NOMO-1 treated with DMSO at 0.1 percent for 48 hours (cell line): Measurements from ENCODE around the gene CEP112.

Experiments used
- DNase-seq: peaks from one replicate; lab custom pipeline; 2025; ENCODE audit not compliant: unreplicated experiment; lab: John Stamatoyannopoulos, UW

CEP112 gene

DNA sequence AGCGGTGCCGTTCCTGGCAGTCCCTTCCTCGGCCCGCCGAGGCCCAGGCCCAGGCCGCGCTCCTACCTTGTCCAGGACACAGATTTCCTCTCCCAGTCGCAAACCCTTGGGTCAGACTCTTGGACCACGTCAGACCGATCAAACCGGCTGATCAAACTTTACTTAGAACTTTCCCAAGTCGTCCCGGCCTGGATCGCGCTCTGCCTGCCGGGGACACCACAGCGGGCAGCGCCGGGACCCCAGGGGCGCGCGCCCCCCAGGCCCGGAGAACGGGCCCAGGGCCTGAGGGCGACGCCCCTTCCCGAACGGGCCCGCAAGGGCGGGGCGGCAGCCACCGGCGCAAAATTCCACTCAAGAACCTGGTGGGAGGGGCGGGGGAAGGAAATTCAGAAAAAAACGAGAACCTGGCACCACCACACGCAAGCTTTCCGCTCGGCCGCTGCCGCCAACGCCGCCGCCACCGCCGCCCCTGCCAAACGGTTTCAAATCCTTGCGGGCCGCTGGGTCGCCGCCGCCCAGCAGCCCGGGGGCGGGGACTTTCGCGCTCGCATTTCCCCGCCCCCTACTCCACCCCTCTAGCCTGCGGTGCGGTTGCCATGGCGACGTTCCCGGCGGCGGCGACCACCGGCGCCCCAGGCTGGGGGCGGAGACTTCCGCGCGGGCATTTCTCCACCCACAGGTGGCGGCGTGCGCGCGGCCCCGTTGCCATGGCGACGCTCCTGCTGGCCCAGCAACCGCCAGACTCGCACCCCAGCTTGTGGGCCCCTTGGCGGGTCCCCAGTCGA lies at the start of gene CEP112:
Gene CEP112, minus strand, starts transcription at position 541 of the 785 bp plus-strand sequence.
- DNase-seq: peak; percentile 64

DNA sequence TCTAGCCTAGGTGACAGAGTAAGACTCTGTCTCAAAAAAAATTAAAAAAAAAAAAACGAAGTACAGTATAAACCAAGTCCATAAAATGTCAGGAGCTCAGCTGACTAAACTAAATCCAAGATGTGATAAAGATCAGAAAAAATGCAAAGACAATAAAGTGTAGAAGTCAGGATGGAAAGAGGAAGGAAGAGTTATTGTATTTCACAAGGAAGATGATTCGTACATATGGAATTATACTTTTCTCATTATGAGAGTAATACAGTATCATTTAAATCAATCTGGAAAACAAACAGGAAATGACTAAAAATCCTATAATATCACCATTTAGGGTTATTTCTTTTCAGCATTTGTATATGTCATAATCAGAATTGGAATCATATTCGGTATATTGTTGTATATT lies 48.7 kb upstream of the CEP112 start:
- DNase-seq: no peak

DNA sequence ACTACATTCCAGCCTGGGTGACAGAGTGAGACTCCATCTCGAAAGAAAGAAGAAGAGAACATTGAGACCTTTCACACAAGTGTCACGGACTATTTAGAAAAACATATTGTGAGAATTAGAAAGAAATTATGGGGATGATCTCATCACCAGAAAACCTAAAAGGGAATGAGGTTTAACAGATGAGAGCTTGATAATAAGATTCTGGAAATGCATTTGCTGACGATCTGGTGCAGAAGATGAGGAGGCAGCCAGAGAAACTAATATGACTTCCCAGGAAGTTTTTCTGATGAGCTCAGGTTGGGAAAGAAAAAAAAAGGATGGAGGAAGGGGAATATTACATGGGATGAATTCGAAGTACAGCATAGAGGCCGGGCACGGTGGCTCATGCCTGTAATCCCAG lies 48.1 kb upstream of the CEP112 start:
- DNase-seq: no peak

DNA sequence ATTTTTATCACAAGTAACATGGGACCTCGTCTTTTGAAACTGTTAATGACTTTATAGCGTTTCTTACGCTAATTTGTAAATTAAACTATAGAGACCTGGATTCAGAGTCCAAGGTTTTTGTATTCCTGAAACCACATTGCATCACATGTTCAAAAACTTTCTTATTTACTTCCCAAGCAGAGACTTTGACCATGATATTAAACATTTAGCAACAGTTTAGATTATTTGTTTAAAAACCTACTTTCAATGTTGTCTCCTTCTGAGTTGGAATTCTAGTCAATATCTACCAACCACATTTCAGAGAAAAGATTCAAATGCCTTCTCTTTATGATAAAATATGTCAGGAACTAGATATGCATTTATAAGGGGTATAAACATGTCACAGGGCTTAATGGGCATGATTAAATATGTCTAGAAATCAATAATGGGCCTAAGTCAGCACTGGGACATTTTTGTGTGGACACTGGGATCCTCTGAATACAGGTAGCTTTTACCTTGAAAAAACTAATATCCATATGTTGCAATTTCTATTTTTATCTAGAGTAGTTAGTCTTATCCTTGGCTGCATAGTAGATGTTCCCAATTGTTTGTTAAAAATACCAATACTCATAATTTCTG lies 43.6 kb upstream of the CEP112 start:
- no peak for DNase-seq

DNA sequence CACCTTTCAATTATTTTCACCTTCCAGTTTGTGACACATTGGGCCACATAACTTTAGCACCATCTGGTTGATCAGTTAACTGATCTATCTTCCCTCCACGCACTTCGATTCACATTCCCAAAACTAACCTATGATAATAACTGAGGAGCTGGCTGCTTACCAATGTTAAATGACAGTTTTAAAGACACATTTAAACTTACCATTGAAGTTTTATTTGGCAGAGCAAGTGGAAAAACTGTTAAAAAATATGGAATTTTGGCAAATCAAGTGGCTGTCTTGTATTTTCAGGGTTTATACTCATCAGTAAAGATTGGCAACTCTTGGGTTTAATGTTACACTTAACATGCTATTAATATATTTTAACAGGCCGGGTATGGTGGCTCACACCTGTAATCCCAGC lies 42.7 kb upstream of the CEP112 start:
- DNase-seq: no peak

DNA sequence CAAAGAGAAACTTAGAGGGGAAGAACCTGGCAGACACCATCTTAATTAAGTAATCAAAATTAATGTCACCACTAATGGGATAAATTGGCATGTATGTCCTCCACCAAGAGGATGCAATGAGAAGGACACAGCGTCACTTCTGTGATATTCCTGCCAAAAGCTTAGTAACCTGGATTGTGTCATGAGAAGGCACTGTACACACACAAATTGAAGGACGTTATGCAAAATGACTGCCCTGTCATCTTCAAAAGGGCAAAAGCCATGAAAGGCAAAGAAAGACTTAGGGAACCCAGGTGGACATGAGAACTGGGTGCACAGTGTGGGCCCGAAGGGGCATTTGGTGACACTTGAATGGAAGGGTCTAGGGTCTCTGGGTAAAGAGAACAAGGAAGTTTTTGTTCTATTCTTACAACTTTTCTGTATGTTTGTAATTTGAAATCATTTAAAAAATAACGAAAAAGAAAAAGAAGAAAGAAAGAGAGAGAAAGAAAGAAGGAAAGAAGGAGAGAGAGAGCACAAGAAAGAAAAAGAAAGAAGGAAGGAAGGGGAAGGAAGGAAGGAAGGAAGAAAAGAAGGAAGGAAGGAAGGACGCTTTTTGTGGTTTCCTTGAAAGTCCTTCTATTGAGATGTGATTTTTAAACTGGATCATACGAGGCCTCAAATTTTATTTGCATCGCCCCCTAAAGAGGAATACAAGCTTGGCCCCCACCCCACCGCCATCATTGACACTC lies 41.3 kb upstream of the CEP112 start:
- DNase-seq: no peak

DNA sequence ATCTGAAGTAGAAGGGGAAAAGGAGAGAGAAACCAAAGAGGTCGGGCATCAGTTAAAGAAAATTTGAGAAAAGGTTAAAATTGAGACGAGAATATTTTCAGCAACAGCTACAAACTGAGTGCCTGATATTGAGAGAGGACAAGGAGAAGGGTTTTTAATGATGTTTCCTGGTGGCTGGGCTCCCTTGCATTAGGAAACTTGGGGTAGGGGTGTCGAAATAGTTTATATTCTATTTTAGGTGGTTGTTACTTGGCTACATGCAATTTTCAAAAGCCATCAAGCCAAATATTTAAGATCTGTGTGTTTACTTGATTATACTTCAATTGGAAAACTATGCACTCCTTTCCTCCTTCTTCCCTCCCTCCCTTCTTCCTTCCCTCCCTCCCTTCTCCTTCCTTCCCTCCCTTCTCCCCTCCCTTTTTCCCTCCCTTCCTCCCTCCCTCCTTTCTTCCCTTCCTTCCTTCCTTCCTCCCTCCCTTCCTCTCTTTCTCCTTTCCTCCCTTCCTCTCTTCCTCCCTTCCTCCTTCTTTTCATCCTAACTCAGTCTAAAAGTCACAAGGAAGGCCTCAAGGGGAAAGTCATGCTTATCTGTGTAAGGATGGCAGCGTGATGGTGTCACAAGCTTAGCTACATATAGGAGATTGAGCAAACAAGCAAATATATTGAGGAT lies 39.1 kb upstream of the CEP112 start:
- peak; percentile 39 for DNase-seq

DNA sequence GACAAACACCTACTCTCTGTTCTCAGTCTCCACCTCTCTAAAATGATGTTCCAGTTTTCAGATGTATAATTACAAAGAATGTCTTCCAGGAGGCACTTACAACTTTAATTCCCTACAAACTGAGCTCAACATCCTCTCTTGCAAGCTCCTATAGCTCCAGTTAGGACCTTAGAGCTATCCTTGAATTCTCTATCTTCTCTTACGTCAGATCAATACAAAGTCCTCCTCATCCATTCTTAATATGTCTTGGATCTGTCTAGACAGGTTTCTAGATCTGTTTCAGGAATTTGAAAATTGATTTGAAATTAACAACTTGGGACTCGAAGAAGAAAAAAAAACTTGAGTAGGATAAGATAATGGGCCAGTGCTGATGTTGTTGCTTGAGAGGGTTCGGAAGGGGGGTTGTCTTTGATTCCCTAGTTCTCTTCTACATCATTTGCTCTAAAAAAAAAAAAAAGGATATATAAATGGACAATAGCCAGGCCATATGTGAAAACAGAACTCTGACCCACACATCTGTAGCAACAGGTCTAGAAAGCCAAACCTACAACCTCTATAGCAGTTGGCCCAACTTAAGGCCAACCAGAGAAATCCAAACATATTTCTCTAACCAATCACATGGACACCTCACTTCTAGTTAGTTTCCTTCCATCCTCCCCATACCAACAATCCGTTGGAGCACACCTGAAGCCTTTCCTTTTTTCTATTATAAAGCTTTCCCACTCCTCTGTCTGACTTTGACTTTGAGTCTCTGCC lies 38.0 kb upstream of the CEP112 start:
- DNase-seq: no peak

DNA sequence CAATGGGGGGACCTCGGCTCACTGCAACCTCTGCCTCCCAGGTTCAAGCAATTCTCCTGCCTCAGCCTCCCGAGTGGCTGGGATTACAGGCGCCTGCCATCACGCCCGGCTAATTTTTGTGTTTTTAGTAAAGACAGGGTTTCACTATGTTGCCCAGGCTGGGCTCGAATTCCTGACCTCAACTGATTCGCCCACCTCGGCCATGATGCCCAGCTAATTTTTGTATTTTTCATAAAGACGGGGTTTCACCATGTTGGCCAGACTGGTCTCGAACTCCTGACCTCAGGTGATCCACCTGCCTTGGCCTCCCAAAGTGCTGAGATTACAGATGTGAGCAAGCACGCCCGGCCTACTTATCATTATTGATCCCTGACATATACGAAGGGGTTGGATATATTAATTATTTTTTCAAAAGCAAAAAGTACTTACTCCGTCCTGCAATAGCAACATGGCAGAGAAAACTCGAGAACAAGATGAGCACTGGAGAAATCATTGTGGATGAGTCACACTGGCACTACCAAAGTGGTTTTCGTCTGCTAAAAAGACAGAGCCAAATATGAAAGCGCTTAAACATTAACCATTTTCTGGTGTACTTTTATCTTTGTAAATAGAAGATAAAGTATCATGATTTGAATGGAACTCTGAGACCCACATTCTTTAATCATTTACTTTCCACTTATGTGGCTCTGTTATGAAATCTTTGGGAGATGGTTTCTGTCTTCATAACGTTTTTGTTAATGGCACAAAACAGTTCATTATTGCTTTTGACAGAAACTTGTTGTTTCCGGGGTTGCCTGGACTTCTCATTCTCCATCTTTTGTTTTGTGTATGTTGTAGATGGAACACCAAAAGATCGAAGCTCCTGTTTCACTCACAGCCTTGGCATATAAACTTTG lies 37.2 kb upstream of the CEP112 start, which contains the start of gene APOH:
Gene APOH, minus strand, starts transcription at position 529 of the 896 bp plus-strand sequence. Its CDS starts 36 bp downstream, at position 493.
- DNase-seq: no peak

DNA sequence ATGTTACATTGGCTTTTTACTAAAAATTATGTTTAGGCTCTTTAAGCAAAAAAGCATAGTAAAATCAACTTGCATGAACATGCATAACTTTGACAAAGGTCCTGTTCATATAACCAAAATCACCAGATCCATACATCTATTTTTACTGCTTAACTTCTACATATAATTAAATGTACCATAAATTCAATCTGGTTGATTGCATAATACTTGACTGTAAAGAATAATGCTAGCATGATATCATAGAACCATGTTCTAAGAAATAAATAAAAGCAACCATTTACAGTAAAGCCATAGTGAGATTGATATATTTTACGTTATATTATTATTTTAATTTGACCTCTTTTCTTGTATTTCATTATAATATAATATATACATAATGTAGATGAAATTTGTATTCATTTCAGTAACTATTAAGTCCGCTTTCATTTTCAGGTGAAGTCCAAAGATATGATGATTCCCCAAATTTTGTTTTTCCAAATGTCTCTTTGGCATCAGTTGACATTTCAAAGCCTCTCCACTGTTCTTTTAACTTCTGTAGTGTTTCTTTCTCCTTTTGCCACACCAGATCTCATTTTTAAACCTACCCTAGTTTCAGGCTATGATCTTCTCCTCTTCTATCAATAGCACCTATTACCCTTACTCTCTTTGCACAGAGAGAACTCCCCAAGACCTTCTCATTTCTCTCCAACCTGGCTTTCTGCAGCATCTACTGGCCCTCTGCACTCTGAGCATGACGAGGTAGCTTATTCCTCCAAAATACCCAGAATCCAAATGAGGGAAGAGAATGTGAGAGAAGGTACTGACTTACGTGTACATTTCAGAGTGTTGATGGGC lies 35.5 kb upstream of the CEP112 start:
- DNase-seq: no peak

DNA sequence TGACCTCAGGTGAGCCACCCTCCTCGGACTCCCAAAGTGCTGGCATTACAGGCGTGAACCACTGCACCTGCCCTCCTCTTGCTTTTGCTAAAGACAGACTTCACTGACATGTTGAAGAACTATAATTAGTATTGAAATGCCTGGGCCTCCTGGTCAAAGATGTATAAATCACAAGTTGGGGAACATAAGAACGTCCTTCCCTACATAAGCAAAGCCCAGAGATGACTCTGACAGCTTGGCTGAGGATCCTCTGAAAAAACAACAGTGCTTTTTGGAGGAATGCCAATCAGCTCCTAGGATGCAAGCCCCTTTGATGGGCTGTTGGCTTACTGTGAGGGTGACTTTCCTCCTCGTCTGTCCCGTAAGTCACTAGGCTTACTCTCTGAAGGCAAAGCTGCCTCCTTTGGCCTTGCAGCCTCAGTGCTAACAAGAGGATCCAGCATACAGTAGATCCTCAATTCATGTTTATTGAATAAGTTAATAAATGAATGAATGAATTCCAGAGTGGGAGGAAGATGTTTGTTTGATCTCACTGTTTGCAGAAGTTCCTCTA lies 30.9 kb upstream of the CEP112 start:
- DNase-seq: no peak

DNA sequence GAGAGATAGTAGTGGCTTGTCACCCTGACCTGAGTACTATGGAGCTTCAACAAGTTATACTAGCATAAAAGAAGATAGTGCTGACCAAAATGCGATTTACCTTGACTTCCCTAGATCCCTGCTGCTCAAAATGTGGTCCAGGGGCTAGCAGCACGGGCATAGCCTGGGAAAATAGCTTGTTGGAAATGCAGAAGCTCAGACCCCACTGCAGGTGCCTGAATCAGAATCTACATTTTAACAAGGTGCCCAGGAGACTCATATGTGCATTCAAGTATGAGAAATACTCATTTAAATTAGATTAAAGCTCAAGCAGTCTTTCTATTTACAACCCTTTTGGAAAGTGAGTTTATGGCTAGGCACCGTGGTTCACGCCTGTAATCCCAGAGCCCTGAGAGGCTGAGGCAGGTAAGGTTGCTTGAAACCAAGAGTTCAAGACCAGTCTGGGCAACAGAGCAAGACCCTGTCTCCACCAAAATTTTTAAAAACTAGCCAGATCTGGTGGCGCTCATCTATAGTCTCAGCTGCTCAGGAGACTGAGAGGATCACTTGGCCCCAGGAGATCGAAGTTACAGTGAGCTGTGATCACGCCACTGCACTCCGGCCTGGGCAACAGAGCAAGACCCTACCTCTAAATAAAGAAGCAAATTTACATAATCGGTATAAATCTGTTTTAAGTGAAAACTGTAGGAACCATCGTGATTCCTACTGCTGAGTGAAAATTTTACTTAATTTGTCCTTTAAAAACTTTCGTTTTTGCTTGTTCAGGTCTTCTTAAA lies 30.0 kb upstream of the CEP112 start:
- no peak for DNase-seq

DNA sequence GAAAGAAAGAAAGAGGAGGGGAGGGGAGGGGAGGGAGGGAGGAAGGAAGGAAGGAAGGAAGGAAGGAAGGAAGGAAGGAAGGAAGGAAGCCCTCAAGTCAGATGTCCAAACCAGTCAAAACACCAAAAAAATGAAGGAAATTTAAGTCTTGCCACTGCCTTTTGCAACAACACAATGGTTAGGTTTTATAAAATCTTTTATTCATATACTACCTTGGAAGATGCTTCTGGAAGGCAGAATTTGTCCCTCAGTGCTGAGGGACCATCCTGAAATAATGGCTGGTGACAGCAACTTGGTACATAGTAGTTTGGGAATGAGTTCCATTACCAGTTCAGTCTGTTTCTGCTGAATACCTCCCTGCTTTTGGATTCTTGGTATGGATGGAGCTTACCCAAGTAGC lies 29.4 kb upstream of the CEP112 start:
- no peak for DNase-seq

DNA sequence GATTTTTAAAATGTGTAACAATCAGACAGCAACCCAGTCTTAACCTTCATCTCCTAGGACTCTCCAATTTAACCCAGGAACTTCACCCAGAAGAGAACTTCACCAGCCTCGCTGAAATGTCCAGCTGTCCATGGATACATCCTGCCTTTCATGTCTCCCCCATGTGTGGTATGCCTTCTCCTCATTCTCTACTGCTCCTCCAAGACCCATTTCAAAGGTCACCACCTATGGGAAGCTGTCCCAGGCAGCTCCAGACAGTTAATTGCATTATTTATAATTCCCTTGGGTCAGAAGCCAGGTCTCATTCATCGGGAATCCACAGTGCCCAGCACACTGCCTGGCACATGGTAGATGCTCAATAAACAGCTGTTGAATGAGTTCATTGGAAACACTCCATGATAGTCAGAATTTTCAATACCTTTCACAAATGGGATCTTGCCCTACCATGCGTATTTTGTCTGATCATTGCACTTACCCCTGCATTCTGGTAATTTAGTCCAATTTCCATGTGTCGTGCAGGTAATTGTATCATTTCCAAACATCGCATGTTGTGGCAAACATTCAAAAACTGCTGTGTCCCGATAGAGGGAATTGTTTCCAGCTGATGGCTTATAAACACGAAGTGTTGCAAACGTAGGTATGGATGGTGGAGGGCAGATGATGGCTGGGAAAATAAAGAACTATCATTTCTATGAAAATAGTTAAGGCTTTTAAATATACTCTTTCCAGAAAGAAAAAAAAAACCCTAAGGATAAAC lies 28.3 kb upstream of the CEP112 start:
- no peak for DNase-seq

DNA sequence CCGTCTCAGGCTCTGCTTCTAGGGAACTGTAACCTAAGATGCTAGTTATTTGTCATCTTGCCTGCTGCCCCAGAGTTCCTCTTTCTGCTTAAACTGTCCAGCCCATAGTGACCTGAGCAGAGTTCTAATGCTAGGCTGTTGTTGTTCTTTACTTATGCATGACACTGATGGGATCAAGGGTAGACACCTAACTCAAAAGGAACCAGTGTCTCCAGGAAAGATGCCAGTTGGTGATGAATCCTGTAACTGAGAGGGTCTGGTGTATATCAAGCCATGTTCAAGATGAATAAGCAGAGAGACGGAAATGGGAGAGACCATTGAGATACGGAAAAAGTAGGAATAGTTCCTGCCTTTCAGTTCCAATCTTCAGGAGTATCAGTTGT lies 23.6 kb upstream of the CEP112 start:
- DNase-seq: no peak

DNA sequence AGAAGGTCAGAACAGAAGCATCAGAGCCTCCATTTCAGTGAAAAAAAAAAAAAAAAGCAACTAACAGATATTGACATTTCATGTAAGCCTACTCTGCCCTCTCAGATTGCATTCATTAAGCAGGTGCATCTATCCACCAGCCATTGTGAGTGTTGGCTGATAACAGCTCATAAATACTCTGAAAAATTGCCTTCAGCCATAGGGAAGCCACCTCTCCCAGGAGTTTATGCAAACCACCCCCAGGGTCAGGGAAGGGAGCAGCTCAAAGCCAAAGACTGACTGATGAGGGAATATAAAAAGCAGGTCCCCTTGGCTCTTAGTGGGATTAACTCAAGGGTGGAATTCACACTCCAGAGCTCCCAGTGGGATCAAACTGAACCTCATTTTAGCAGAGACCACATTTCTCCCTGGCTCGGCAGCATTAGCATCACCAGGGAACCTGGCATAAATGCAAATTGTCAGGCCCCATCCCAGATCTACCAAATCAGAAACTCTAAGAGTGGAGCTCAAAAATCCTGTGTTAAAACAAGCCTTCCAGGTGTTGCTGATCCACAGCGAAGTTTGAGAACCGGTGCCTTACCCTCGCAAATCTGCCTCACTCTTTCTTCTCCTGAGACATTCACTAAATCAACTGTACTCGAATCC lies 23.1 kb upstream of the CEP112 start:
- DNase-seq: no peak
